Measurements from ENCODE around the gene BANK1. TPM values are rescaled to one million over a fixed set of nuclear protein-coding genes. Genes with fewer than 3 reads are reported as not detected.

Gene BANK1
- total RNA-seq: 5.3 TPM

- peak; percentile 85 for ATAC-seq
- DNase-seq (ENCODE audit: low spot score): peak; percentile 61
- intact Hi-C loops (cut with DNase I): no loop called here
Observed at GRCh38 chr4:101790521-101791181, at the start of gene BANK1. TSS of gene BANK1 (plus strand) at chr4:101790730. CDS start at chr4:101790881, 151 bp downstream.

GRCh38 chr4:101753721-101754120, 36.8 kb upstream of the BANK1 start:
- no peak for DNase-seq (ENCODE audit: low spot score)
- intact Hi-C loops (cut with DNase I): no loop called here
- no peak for ATAC-seq

GRCh38 chr4:101756181-101756580, 34.3 kb upstream of the BANK1 start:
- DNase-seq (ENCODE audit: low spot score) (no peak), ATAC-seq (no peak)
- intact Hi-C loops (cut with DNase I): no loop called here

GRCh38 chr4:101761405-101761804, 29.1 kb upstream of the BANK1 start:
- no peak for DNase-seq (ENCODE audit: low spot score)
- intact Hi-C loops (cut with DNase I): no loop called here
- ATAC-seq: peak; percentile 15

GRCh38 chr4:101762025-101762424, 28.5 kb upstream of the BANK1 start:
- intact Hi-C loops (cut with DNase I): no loop called here
- DNase-seq (ENCODE audit: low spot score) (no peak), ATAC-seq (no peak)

- DNase-seq (ENCODE audit: low spot score) (no peak), ATAC-seq (no peak)
- intact Hi-C loops (cut with DNase I): no loop called here
Observed at GRCh38 chr4:101762534-101762933, 28.0 kb upstream of the BANK1 start.

- no peak for ATAC-seq
- intact Hi-C loops (cut with DNase I): no loop called here
Observed at GRCh38 chr4:101763576-101763975, 27.0 kb upstream of the BANK1 start.

GRCh38 chr4:101774807-101775206, 15.7 kb upstream of the BANK1 start:
- ATAC-seq: no peak
- intact Hi-C loops (cut with DNase I): no loop called here

More at GRCh38 chr4:101763576-101763975, 27.0 kb upstream of the BANK1 start:
- no peak for DNase-seq (ENCODE audit: low spot score)

GRCh38 chr4:101777431-101777830, 13.1 kb upstream of the BANK1 start:
- intact Hi-C loops (cut with DNase I): no loop called here
- DNase-seq (ENCODE audit: low spot score) (no peak), ATAC-seq (no peak)

More at GRCh38 chr4:101774807-101775206, 15.7 kb upstream of the BANK1 start:
- no peak for DNase-seq (ENCODE audit: low spot score)

- intact Hi-C loops (cut with DNase I): no loop called here
- no peak for ATAC-seq
Observed at GRCh38 chr4:101780284-101780683, 10.2 kb upstream of the BANK1 start.

GRCh38 chr4:101782546-101782945, 8.0 kb upstream of the BANK1 start:
- DNase-seq (ENCODE audit: low spot score): no peak
- no peak for ATAC-seq
- intact Hi-C loops (cut with DNase I): no loop called here

More at GRCh38 chr4:101780284-101780683, 10.2 kb upstream of the BANK1 start:
- DNase-seq (ENCODE audit: low spot score): no peak

- ATAC-seq (no peak), DNase-seq (ENCODE audit: low spot score) (no peak)
- intact Hi-C loops (cut with DNase I): no loop called here
Observed at GRCh38 chr4:101784957-101785356, 5.6 kb upstream of the BANK1 start.

GRCh38 chr4:101785486-101785885, 5.0 kb upstream of the BANK1 start:
- no peak for ATAC-seq
- intact Hi-C loops (cut with DNase I): no loop called here
- DNase-seq (ENCODE audit: low spot score): no peak

- intact Hi-C loops (cut with DNase I): no loop called here
- DNase-seq (ENCODE audit: low spot score) (no peak), ATAC-seq (no peak)
Observed at GRCh38 chr4:101787701-101788316, 2.7 kb upstream of the BANK1 start.

GRCh38 chr4:101791182-101791558, 640 bp downstream of the BANK1 start:
- no peak for ATAC-seq

GRCh38 chr4:101792056-101792590, 1.6 kb downstream of the BANK1 start:
- ATAC-seq (no peak), DNase-seq (ENCODE audit: low spot score) (no peak)
- intact Hi-C loops (cut with DNase I): no loop called here

More at GRCh38 chr4:101791182-101791558, 640 bp downstream of the BANK1 start:
- intact Hi-C loops (cut with DNase I): no loop called here
- no peak for DNase-seq (ENCODE audit: low spot score)

- DNase-seq (ENCODE audit: low spot score): no peak
- intact Hi-C loops (cut with DNase I): no loop called here
- no peak for ATAC-seq
Observed at GRCh38 chr4:101793397-101793796, 2.9 kb downstream of the BANK1 start.

- no peak for ATAC-seq
- intact Hi-C loops (cut with DNase I): no loop called here
- no peak for DNase-seq (ENCODE audit: low spot score)
Observed at GRCh38 chr4:101794806-101795205, 4.3 kb downstream of the BANK1 start.

- DNase-seq (ENCODE audit: low spot score) (no peak), ATAC-seq (no peak)
- intact Hi-C loops (cut with DNase I): no loop called here
Observed at GRCh38 chr4:101795704-101796103, 5.2 kb downstream of the BANK1 start.

- no peak for DNase-seq (ENCODE audit: low spot score)
- no peak for ATAC-seq
- intact Hi-C loops (cut with DNase I): no loop called here
Observed at GRCh38 chr4:101801958-101802357, 11.4 kb downstream of the BANK1 start.
